HEK293 (cell line): Measurements from ENCODE around the gene DPF3.

Experiments used
- AEBP2 ChIP-seq: fragments of 450-650 bp; formaldehyde crosslinking; IDR thresholded peaks from 2 replicates; pipeline ENCODE4 v1.5.1; 2016; ENCODE audit warnings: missing biosample characterization, missing genetic modification characterization, borderline replicate concordance
- BCL11A ChIP-seq: fragments of 450-650 bp; formaldehyde crosslinking; IDR thresholded peaks from 2 replicates; pipeline ENCODE4 v1.5.1; 2016; ENCODE audit warnings: low read depth, missing biosample characterization, missing genetic modification characterization
- BCL6B ChIP-seq: fragments of 450-650 bp; formaldehyde crosslinking; IDR thresholded peaks from 2 replicates; pipeline ENCODE4 v1.5.1; 2017; ENCODE audit warnings: missing biosample characterization, missing genetic modification characterization
- ELK4 ChIP-seq: IDR thresholded peaks from 2 replicates; pipeline ENCODE4 v1.6.1; 2011; ENCODE audit warnings: mild to moderate bottlenecking, low read depth, low read length, borderline replicate concordance
- GLIS1 ChIP-seq: fragments of 450-650 bp; formaldehyde crosslinking; IDR thresholded peaks from 2 replicates; pipeline ENCODE4 v1.5.1; 2016; ENCODE audit warnings: missing biosample characterization, missing genetic modification characterization
- IKZF3 ChIP-seq: fragments of 450-650 bp; IDR thresholded peaks from 2 replicates; pipeline ENCODE4 v1.5.0; 2018; ENCODE audit warnings: missing biosample characterization, mild to moderate bottlenecking, missing genetic modification characterization, moderate library complexity
- KLF8 ChIP-seq: fragments of 450-650 bp; formaldehyde crosslinking; IDR thresholded peaks from 2 replicates; pipeline ENCODE4 v1.5.1; 2016; ENCODE audit warnings: missing biosample characterization, missing genetic modification characterization
- OVOL3 ChIP-seq: fragments of 450-650 bp; formaldehyde crosslinking; IDR thresholded peaks from 2 replicates; pipeline ENCODE4 v1.5.1; 2016; ENCODE audit warnings: missing biosample characterization, missing genetic modification characterization
- PATZ1 ChIP-seq: fragments of 450-650 bp; formaldehyde crosslinking; IDR thresholded peaks from 2 replicates; pipeline ENCODE4 v1.5.1; 2016; ENCODE audit warnings: missing biosample characterization, missing genetic modification characterization
- PRDM1 ChIP-seq: fragments of 450-650 bp; formaldehyde crosslinking; IDR thresholded peaks from 2 replicates; pipeline ENCODE4; 2016; ENCODE audit warnings: missing biosample characterization, missing genetic modification characterization
- SETDB1 ChIP-seq: IDR thresholded peaks from one replicate; pipeline ENCODE4 v1.6.1; 2017; ENCODE audit warnings: mild to moderate bottlenecking, low read length, moderate library complexity, mixed read lengths; ENCODE audit not compliant: insufficient read length
- TSHZ1 ChIP-seq: fragments of 450-650 bp; formaldehyde crosslinking; IDR thresholded peaks from 2 replicates; pipeline ENCODE4 v1.5.1; 2016; ENCODE audit warnings: missing biosample characterization, missing genetic modification characterization, borderline replicate concordance
- YY2 ChIP-seq: fragments of 450-650 bp; formaldehyde crosslinking; IDR thresholded peaks from 2 replicates; pipeline ENCODE4 v1.5.1; 2016; ENCODE audit warnings: missing biosample characterization, missing genetic modification characterization
- ZFP3 ChIP-seq: fragments of 450-650 bp; formaldehyde crosslinking; IDR thresholded peaks from 2 replicates; pipeline ENCODE4 v1.5.1; 2016; ENCODE audit warnings: low read depth, missing biosample characterization, missing genetic modification characterization
- ZFP69B ChIP-seq: fragments of 450-650 bp; formaldehyde crosslinking; IDR thresholded peaks from 2 replicates; pipeline ENCODE4 v1.5.1; 2016; ENCODE audit warnings: missing biosample characterization, missing genetic modification characterization
- ZNF10 ChIP-seq: fragments of 450-650 bp; formaldehyde crosslinking; IDR thresholded peaks from 2 replicates; pipeline ENCODE4 v1.5.1; 2017; ENCODE audit warnings: missing biosample characterization, missing genetic modification characterization
- ZNF202 ChIP-seq: fragments of 450-650 bp; formaldehyde crosslinking; IDR thresholded peaks from 2 replicates; pipeline ENCODE4 v1.5.1; 2016; ENCODE audit warnings: missing biosample characterization, missing genetic modification characterization, borderline replicate concordance
- ZNF221 ChIP-seq: fragments of 450-650 bp; formaldehyde crosslinking; IDR thresholded peaks from 2 replicates; pipeline ENCODE4 v1.5.1; 2017; ENCODE audit warnings: missing biosample characterization, missing genetic modification characterization, borderline replicate concordance
- ZNF24 ChIP-seq: fragments of 450-650 bp; formaldehyde crosslinking; IDR thresholded peaks from 2 replicates; pipeline ENCODE4 v1.5.1; 2016; ENCODE audit warnings: missing biosample characterization, missing genetic modification characterization
- ZNF266 ChIP-seq: fragments of 450-650 bp; formaldehyde crosslinking; IDR thresholded peaks from 2 replicates; pipeline ENCODE4 v1.5.1; 2016; ENCODE audit warnings: missing biosample characterization, missing genetic modification characterization, low read depth
- ZNF292 ChIP-seq: fragments of 450-650 bp; formaldehyde crosslinking; IDR thresholded peaks from 2 replicates; pipeline ENCODE4 v1.5.1; 2016; ENCODE audit warnings: low read depth, missing biosample characterization, missing genetic modification characterization, borderline replicate concordance
- ZNF311 ChIP-seq: fragments of 450-650 bp; formaldehyde crosslinking; IDR thresholded peaks from 2 replicates; pipeline ENCODE4 v1.5.1; 2017; ENCODE audit warnings: missing biosample characterization, missing genetic modification characterization, borderline replicate concordance
- ZNF335 ChIP-seq: fragments of 450-650 bp; formaldehyde crosslinking; conservative IDR thresholded peaks from 2 replicates; pipeline ENCODE4 v1.5.1; 2016; ENCODE audit warnings: missing biosample characterization, missing genetic modification characterization
- ZNF510 ChIP-seq: fragments of 450-650 bp; formaldehyde crosslinking; IDR thresholded peaks from 2 replicates; pipeline ENCODE4 v1.5.1; 2018; ENCODE audit warnings: mild to moderate bottlenecking, missing genetic modification characterization, missing biosample characterization; ENCODE audit not compliant: insufficient replicate concordance
- ZNF549 ChIP-seq: fragments of 450-650 bp; IDR thresholded peaks from 2 replicates; pipeline ENCODE4 v1.5.1; 2018; ENCODE audit warnings: missing biosample characterization, missing genetic modification characterization, mild to moderate bottlenecking, inconsistent platforms, moderate library complexity
- ZNF621 ChIP-seq: fragments of 450-650 bp; formaldehyde crosslinking; IDR thresholded peaks from 2 replicates; pipeline ENCODE4 v1.5.1; 2017; ENCODE audit warnings: missing biosample characterization, missing genetic modification characterization
- ZNF664 ChIP-seq: fragments of 450-650 bp; formaldehyde crosslinking; IDR thresholded peaks from 2 replicates; pipeline ENCODE4 v1.5.1; 2016; ENCODE audit warnings: missing biosample characterization, missing genetic modification characterization
- ZNF670 ChIP-seq: fragments of 450-650 bp; formaldehyde crosslinking; IDR thresholded peaks from 2 replicates; pipeline ENCODE4 v1.5.1; 2016; ENCODE audit warnings: missing biosample characterization, missing genetic modification characterization, low read depth
- ZNF692 ChIP-seq: fragments of 450-650 bp; formaldehyde crosslinking; IDR thresholded peaks from 2 replicates; pipeline ENCODE4 v1.5.1; 2016; ENCODE audit warnings: missing biosample characterization, missing genetic modification characterization
- ZNF76 ChIP-seq: fragments of 450-650 bp; formaldehyde crosslinking; IDR thresholded peaks from 2 replicates; pipeline ENCODE4; 2016; ENCODE audit warnings: low read depth, missing biosample characterization, missing genetic modification characterization, borderline replicate concordance

The DPF3 gene

GRCh38 chr14:72907886-72908285, 14.0 kb upstream of the DPF3 start (continued):
- TF ChIP-seq ELK4 (peak; percentile 88; the same call in 1 of the 2 replicates), YY2 (tag by site-specific recombination) (no peak), SETDB1 (no peak), ZNF311 (tag by site-specific recombination) (no peak), ZNF670 (tag by site-specific recombination) (no peak), ZNF621 (tag by site-specific recombination) (no peak), ZNF292 (tag by site-specific recombination) (no peak), ZFP69B (peak; percentile 39; the same call in 1 of the 2 replicates), ZNF510 (tag by site-specific recombination) (no peak), ZNF335 (tag by site-specific recombination) (peak; percentile 77), ZNF221 (tag by site-specific recombination) (no peak), PATZ1 (tag by site-specific recombination) (no peak), ZNF664 (no peak), ZNF202 (tag by site-specific recombination) (no peak), ZNF76 (no peak), ZNF10 (no peak), BCL6B (tag by site-specific recombination) (no peak), PRDM1 (tag by site-specific recombination) (0 out of 2 replicates have a peak, but pooled peaks have one; percentile 44), ZFP3 (tag by site-specific recombination) (no peak), OVOL3 (tag by site-specific recombination) (no peak), AEBP2 (tag by site-specific recombination) (no peak), BCL11A (tag by site-specific recombination) (no peak), TSHZ1 (no peak), ZNF24 (0 out of 2 replicates have a peak, but pooled peaks have one; percentile 32), ZNF549 (no peak), ZNF692 (tag by site-specific recombination) (peak; percentile 57; the same call in 1 of the 2 replicates), IKZF3 (peak; percentile 58; the same call in 1 of the 2 replicates), KLF8 (no peak), GLIS1 (tag by site-specific recombination) (peak; percentile 63), ZNF266 (tag by site-specific recombination) (no peak)
